Measurements from ENCODE around the gene FMNL2.

GRCh38 chr2:152347076-152347475 is 12.1 kb downstream of the FMNL2 start:
- TF ChIP-seq CTCF (IDR thresholded peaks at IDR 0.05; ENCODE audit: poor library complexity, severe bottlenecking) (no peak), REST (IDR thresholded peaks at IDR 0.05; ENCODE audit: borderline replicate concordance) (no peak), POLR2AphosphoS5 (IDR thresholded peaks at IDR 0.05) (no peak), TAF1 (IDR thresholded peaks at IDR 0.05; ENCODE audit: low read depth) (no peak), EP300 (conservative IDR thresholded peaks at IDR 0.05; ENCODE audit: poor library complexity, severe bottlenecking) (no peak), SMC3 (conservative IDR thresholded peaks at IDR 0.05; ENCODE audit: poor library complexity) (no peak), EZH2 (IDR thresholded peaks at IDR 0.05; ENCODE audit: borderline replicate concordance, insufficient read depth, low read length, poor library complexity, severe bottlenecking) (no peak), RAD21 (conservative IDR thresholded peaks at IDR 0.05) (no peak)
